ENCODE data around the gene CNP.
"Not testable (repeated sequence)": the region's sequence is repeated elsewhere in the genome, so short reads cannot be mapped to it uniquely, and the experiment has no call there.

Gene CNP

DNA sequence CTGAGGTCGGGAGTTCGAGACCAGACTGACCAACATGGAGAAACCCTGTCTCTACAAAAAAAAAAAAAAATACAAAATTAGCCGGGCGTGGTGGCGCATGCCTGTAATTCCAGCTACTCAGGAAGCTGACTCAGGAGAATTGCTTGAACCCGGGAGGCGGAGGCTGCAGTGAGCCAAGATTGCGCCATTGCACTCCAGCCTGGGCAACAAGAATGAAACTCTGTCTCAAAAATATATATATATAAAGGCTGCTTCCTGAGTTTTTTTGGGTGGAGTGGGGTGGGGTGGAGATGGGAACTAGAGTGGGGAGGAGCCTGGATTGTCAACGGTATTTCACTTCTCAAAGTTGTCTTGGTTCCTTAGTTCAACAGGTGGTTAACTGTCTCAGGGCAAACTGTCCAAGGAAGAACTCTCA, 43.7 kb downstream of the CNP start:
- DNase-seq: not testable (repeated sequence)

DNA sequence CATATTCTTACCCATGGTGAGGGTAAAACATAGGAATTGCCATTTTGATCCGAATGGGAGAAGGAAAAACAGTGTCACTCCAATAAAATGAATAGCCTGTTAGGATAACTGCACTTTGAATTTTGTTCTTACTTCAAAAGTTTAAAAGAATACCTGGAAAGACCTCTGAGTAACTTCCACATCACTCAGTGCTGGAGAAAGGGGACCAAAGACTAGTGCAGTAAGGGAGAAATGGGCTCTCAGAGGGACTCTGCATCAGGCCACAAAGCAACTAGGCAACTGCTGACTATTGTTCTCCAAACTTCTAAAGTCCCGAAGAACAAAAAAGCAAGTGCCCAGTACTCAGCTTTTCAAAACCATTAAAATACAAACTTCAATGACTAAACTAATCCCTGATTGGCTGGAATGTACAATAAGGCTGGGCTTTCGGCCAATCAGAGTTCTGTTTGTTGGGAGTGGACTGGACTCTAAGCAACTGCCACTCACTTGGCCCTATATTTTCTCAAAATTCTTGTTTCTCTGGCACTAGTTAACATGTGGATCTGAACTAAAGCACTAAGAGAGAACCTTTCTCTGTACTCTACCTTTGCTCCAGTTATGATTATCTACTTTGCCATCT, 44.4 kb downstream of the CNP start:
- no peak for DNase-seq

GRCh38 chr17:42012363-42012762, 45.8 kb downstream of the CNP start:
- DNase-seq: not testable (repeated sequence)

- DNase-seq: not testable (repeated sequence)
Observed at GRCh38 chr17:42013740-42014139, 47.1 kb downstream of the CNP start.

- peak in 1 of 2 experiments; percentile 30 for DNase-seq
Observed at GRCh38 chr17:42016411-42016831, 49.8 kb downstream of the CNP start.

DNA sequence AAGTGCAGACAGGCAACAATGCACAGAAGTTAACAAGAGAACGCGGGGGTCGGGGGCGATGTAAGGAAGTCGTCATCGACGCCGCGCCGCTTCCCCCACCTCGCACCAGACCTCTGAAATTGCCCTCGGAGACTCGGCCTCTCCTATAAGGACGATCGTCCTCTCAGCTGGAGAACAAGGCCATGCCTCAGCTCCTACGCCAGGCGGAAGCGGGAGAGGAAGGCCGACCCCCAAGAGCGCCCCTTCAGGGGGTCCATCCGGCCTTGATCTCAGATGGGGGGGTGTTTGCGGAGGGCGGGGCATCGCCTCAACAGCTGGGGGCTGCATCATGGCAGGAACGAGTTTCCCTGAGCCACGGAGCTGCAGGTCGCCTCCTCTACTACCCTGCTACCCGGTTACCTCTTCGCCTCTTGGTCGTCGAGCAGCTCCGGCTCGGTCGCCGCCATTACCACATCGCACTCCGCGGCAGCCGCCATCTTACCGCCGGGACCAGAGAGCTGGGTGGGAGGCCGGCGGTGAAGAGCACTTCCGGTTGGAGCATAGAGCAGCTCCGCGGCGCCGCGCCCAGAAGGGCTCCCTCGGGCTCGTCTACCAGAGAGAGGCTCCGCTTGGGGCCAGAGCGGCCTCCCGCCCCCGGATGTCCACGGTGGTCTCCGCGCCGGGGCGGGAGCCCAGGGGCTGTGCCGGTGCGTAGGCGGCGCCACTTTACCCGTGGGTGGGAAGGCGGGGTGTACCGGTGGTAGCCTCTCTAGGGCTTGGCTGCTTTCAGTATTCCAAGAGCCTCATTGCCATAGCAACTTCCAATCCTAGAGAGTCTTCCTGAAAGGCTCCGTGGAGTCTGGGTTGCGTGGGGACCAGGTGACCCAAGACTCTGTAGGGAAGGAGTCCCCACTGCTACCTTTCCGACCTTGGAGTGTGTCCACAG, 50.6 kb downstream of the CNP start, which contains the start of gene DNAJC7:
TSS of gene DNAJC7 (minus strand) at position 499 of the 925 bp plus-strand sequence. CDS start at position 476, 23 bp downstream.
- peak; percentile 87 to 92 for DNase-seq

DNA sequence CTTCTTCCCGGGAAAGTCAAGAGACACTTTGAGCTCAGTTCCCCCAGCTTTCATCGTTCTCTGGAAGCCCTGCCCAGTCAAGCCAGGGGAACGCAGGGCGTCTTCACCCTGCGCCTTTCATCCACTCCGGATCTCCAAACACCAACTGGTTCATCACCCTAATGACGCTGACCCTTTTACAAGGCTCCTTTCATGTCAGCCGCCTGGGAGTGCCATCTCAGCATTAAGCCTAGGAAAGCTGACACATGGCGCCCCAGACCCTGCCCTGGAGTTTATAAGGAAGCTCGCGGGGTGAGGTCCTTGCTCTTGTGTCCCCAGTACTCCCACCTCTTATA, 51.2 kb downstream of the CNP start:
- DNase-seq: no peak

DNA sequence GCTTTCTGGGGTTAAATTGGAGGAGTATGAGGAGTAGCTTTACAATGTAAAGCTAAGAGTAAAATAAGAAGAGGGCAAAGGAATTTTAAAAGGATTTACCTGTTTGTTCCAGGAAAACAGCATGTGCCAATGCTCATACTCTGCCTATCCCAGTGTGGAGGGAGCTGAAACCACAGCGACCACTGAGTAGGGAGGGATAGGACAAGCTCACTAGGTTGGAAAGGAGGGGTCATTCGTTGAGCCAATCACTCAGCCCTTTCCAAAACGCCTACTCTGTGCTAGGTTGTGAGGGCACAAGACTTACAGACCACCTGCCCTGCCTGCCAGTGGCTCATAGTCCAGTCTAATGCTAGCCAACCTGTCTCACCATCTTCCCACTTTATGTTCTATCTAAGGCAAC, 51.7 kb downstream of the CNP start:
- DNase-seq: no peak

DNA sequence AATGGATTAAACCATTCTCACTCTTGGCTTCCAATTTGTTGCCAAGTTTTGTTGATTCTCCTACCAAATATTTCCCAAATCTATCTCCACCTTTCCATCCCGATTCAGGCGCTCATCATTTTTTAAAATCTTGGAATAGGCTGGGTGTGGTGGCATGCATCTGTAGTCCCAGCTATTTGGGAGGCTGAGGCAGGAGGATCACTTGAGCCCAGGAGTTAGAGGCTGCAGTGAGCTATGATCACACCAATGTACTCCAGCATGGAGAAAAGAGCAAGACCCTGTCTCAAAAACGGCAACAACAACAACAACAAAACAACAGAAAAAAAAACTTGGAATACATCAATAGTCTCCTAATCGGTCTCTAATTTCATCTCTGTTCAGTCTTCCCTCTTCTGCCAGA, 52.4 kb downstream of the CNP start:
- DNase-seq: no peak

- DNase-seq: peak; percentile 95 to 96
Observed at GRCh38 chr17:42019509-42020404, 53.2 kb downstream of the CNP start, which contains the start of gene NKIRAS2. NKIRAS2 (plus strand) TSS chr17:42020090; CDS start chr17:42021578, 1,488 bp downstream.

DNA sequence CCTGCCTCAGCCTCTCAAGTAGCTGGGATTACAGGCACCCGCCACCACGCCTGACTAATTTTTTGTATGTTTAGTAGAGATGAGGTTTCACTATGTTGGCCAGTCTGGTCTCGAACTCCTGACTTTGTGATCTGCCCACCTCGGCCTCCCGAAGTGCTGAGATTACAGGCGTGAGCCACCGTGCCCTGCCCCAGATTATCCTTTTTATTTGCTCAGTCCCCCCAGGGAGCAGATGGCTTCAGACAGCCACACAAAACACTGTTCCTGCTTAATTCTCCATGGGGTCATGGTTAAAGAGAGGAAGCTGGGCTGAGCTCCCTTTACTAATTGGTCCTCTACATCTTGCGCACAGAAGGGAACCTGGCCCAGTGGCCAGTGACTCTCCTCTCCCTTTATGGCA, 54.2 kb downstream of the CNP start:
- DNase-seq: not testable (repeated sequence)

- DNase-seq: no peak
Observed at GRCh38 chr17:42023524-42024349, 57.1 kb downstream of the CNP start.

DNA sequence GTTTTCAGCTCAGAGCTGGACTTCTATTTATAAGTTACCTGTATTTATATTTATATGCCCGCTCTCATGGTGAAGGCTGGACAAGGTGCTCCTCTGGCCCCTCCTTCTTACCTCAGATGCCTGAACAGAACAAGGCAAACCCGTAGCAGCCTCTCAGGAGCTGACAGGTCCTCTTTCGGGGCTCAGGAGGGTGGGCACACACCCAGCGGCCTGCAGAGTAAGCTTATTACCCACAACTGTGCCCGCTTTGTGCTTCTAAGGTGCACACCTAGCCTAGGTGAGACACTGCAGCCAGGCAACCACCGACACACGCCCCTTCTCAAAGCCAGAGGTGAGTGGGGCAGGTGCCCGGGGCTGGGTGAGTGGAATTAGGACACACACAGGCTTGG, 58.6 kb downstream of the CNP start:
- no peak for DNase-seq

DNA sequence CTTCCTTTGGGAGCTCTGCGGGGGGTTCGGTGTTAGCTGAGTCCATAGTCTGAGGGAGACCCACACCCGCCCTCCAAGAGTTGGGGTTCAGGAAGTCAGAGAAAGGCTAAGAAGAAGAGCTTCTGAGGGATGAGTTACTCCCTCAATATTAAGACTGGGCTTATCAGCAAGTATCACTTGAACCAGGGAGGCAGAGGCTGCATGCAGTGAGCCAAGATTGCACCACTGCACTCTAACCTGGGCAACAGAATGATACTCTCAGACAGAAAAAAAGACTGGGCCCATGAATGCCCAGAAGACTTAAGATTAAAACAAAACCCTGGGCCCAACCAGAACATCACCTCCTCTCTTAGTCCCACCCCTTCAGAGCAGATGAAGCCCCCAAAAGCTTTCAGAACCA, 59.3 kb downstream of the CNP start:
- no peak for DNase-seq

- no peak for DNase-seq
Observed at GRCh38 chr17:42026857-42027589, 60.4 kb downstream of the CNP start.

Data from activated CD4-positive, alpha-beta T cell treated with anti-CD3 and anti-CD28 coated beads, Interleukin-2, amount 50 U/mL, for 48 hours (primary cell).